ENCODE measurements around the gene WDR91.
A peak's percentile ranks its signal among the peaks of the same experiment; 100 is the strongest.
"Not testable (repeated sequence)": the region's sequence is repeated elsewhere in the genome, so short reads cannot be mapped to it uniquely, and the experiment has no call there.

Gene WDR91

GRCh38 chr7:135211179-135211945 lies at the start of gene WDR91:
Gene WDR91, minus strand, starts transcription at chr7:135211526. Its CDS starts 24 bp downstream, at chr7:135211502.
- peak; percentile 99 for DNase-seq

- no peak for DNase-seq
Measured at GRCh38 chr7:135260470-135260869, 49.1 kb upstream of the WDR91 start.

- no peak for DNase-seq
Measured at GRCh38 chr7:135259702-135260101, 48.4 kb upstream of the WDR91 start.

GRCh38 chr7:135258585-135258984 lies 47.3 kb upstream of the WDR91 start:
- DNase-seq: no peak

- DNase-seq: no peak
Measured at GRCh38 chr7:135257790-135258189, 46.5 kb upstream of the WDR91 start.

- peak; percentile 86 for DNase-seq
Measured at GRCh38 chr7:135253851-135254771, 42.8 kb upstream of the WDR91 start.

- no peak for DNase-seq
Measured at GRCh38 chr7:135251496-135252391, 40.4 kb upstream of the WDR91 start.

GRCh38 chr7:135248546-135248945 lies 37.2 kb upstream of the WDR91 start:
- no peak for DNase-seq

- no peak for DNase-seq
Measured at GRCh38 chr7:135247746-135248471, 36.6 kb upstream of the WDR91 start.

GRCh38 chr7:135246191-135246825 lies 35.0 kb upstream of the WDR91 start:
- DNase-seq: no peak

GRCh38 chr7:135245226-135246190 lies 34.2 kb upstream of the WDR91 start:
- no peak for DNase-seq

- no peak for DNase-seq
Measured at GRCh38 chr7:135242096-135242684, 30.9 kb upstream of the WDR91 start.

- no peak for DNase-seq
Measured at GRCh38 chr7:135240441-135240840, 29.1 kb upstream of the WDR91 start.

GRCh38 chr7:135239263-135239662 lies 27.9 kb upstream of the WDR91 start:
- no peak for DNase-seq

- no peak for DNase-seq
Measured at GRCh38 chr7:135238112-135238744, 26.9 kb upstream of the WDR91 start.

- no peak for DNase-seq
Measured at GRCh38 chr7:135236727-135237126, 25.4 kb upstream of the WDR91 start.

GRCh38 chr7:135235841-135236240 lies 24.5 kb upstream of the WDR91 start:
- no peak for DNase-seq

GRCh38 chr7:135234727-135235126 lies 23.4 kb upstream of the WDR91 start:
- DNase-seq: no peak

- DNase-seq: not testable (repeated sequence)
Measured at GRCh38 chr7:135234095-135234494, 22.8 kb upstream of the WDR91 start.
